C4-2B (cell line): Measurements from ENCODE around the gene NFIA.

ENCODE experiments used
- CTCF ChIP-seq: fragments of 450-650 bp; conservative IDR thresholded peaks from 2 replicates; pipeline ENCODE4 v1.5.1; 2017; ENCODE audit warnings: mild to moderate bottlenecking
- ZFX ChIP-seq: fragments of 450-650 bp; IDR thresholded peaks from 2 replicates; pipeline ENCODE4 v1.6.1; 2017

- no peak for TF ChIP-seq CTCF
- no peak for TF ChIP-seq ZFX
Measured at GRCh38 chr1:61433646-61434045, 351.3 kb downstream of the NFIA start.
